GM21360 (cell line): ENCODE data around the gene BAIAP2L1.
"Not testable (repeated sequence)": the region's sequence is repeated elsewhere in the genome, so short reads cannot be mapped to it uniquely, and the experiment has no call there.

Experiments used
- ATAC-seq: cut with Tn5 transposase; IDR thresholded peaks from one replicate; pipeline ENCODE4 v1.9.1; 2021; ENCODE audit warnings: mild to moderate bottlenecking, moderate library complexity; ENCODE audit not compliant: unreplicated experiment

Gene BAIAP2L1

DNA sequence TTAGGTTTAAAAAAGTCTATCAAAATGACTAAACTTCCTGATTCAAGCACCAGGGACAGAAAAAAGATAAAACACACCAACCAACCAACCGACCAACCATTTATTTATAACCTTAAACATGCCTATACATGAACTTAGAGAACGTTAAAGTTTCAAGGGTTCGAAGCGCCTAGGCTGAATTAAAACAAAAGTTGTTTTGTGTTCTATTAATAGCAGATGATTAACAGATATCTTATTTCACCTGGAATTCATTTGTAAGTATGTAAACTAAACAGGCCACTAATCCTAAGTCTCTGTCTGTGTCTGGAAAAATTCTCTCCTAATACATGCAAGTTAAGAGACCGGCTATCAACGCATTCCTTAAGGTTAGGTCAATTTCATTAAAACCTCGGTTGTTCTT, 1.4 kb downstream of the BAIAP2L1 start:
- no peak for ATAC-seq

DNA sequence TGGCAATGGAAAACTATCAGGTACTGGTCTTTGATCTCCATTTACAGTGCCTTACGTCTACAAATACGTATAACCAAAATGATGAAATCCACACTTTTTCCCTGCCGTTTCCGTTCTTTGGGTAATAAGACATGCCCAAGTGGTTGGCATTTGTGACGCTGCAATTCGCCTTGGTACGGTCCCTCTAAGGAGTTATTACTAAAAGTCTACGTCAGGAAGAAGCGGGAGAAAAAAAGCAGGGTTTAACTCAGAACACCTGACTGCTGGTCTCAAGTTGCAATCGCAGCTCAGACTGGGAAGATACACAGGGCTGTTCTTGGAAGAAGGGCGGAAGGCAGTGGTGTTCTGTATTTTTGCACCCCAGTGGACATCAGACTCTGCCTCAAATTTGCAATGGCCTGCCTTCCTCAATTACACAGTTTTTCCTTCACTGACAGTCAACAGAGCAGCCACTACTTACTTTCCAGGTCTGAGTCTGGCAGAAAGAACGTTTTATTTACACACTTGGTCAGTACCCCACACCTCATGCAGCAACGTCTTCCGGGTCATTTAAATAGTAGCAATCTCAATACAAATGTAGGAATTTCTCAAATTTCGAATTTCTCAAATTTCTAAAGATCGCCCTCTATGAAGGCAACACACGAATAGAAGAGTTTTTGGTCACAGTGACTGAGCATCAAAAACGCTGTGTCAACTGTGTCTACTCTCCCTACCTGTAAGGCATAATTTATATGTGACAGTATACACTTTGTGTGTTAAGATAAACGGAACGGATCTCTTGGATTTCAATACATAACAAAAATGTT, 2.1 kb downstream of the BAIAP2L1 start:
- no peak for ATAC-seq

DNA sequence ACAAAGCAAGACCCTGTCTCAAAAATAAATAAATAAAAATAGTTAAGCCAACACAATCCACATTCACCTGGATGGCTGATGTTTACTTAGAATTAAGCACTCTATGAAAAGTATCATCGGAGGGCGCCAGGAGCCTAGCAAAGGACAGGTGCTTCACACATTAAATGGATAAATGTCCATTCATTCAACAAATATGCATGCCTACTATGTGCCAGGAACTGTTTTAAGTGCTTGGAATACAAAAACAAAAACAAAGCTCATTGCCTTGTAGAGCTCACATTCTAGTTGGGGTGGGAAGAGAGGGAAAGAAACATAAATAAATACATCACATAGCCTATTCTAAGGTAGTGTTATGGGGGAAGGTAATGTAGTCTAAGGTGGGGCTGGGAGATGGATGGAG, 4.1 kb downstream of the BAIAP2L1 start:
- ATAC-seq = no peak

DNA sequence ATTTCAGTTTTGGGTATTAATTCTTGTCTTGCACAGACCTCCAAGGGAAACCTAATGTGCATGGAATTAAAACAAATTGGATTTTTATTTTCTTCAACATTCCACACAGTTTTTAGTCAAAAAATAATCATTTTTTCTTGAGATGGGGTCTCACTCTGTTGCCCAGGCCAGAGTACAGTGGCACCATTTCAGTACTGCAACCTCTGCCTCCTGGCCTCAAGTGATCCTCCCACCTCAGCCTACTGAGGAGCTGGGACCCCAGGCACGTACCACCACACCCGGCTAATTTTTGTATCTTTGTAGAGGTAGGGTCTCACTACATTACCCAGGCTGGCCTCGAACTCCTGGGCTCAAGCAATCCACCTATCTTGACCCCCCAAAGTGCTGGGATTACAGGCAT, 4.9 kb downstream of the BAIAP2L1 start:
- ATAC-seq = no peak

DNA sequence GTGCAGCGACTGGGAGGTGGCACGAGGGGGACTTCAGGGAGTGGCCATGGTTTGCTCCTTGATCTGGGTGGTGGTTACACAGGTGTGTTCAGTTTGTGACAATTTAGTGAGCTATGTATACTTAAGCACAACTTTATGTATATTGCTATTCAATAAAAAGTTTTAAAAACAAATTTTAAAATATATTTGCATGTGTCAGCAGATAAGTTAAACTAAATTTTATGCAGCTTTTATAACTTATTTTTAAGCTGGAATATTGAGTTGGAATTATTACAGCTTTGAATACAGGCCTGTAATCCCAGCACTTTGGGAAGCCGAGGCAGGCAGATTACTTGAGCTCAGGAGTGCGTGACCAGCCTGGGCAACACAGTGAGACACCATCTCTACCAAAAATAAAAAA, 5.4 kb downstream of the BAIAP2L1 start:
- ATAC-seq = no peak

DNA sequence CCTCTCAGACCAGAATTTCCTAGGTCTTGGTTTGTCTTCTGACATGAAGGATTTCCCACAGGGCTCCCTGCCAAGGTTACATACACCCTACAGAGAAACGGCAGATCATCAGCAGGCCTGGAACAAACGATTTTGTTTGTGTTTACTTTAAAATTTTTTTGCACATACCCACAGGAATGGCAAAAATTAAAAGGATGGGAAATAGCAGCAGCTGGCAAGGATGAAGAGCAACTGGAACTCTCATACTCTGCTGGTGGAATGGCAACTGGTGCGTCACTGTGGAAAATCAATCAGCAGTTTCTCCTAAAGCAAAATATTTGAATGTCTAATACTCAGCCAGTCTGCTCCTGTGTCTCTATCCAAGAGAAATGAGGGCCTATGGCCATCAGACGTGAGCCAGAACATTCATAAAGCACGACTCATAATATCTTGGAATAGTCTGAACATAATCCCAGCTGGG, 6.5 kb downstream of the BAIAP2L1 start:
- ATAC-seq = no peak

DNA sequence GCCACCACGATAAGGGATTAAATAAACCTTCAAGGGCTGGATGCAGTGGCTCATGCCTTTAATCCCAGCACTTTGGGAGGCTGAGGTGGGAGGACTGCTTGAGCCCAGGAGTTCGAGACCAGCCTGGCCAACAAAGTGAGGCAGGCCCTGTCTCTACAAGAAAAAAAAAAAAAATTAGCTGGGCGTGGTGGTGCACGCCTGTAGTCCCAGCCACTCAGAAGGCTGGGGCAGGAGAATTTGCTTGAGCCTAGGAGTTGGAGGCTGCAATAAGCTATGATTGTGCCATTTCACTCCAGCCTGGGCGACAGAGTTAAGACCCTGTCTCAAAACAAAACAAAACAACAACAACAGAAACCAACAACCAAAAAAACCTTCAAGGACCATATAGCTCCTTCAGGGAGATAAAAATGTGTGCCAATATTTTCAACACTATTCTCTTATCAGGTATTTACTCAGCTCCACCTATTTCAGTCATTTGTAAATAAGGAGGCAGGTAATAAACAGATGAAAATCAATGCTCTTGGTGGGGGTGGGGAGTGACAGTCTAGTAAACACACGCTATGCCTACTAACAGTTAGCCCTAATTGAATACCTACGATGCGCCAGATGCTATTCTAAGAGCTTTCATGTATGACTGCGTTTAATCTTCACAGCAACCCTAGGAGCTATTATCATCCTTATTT, 13.2 kb downstream of the BAIAP2L1 start:
- no peak for ATAC-seq

DNA sequence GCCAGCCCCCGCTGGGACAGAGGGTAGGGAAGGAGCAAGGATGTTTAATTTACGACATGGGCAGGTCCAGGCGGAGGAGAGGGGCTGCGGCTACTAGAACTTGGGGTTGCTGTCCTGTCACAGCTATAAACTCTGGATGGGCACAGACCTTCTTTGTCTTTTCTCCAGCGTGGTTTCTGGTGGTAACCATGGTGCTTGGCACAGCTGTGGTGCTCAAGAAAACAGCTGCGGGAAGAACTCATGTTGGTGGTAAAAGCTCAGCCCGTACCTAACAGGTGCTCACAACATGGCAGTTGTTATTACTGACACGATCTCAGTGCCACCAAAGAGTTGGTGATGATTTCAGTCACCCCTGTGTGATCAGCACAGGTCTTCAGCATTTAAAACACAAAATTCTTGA, 13.8 kb downstream of the BAIAP2L1 start:
- no peak for ATAC-seq

DNA sequence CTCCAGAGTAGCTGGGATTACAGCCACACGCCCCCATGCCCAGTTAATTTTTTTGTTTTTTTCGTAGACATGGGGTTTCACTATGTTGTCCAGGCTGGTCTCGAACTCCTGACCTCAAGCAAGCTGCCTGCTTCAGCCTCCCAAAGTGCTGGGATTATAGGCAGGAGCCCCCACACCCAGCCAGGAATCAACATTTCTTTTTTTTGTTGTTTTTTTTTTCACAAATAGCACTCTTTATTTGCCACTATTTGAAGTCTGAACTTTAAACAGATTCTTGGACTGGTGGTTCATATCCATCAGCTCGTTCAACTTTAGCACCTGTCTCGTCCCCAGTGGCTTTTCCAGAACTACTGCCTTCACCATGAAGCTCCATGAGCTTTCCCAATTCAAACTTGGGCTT, 15.4 kb downstream of the BAIAP2L1 start:
- ATAC-seq = not testable (repeated sequence)

DNA sequence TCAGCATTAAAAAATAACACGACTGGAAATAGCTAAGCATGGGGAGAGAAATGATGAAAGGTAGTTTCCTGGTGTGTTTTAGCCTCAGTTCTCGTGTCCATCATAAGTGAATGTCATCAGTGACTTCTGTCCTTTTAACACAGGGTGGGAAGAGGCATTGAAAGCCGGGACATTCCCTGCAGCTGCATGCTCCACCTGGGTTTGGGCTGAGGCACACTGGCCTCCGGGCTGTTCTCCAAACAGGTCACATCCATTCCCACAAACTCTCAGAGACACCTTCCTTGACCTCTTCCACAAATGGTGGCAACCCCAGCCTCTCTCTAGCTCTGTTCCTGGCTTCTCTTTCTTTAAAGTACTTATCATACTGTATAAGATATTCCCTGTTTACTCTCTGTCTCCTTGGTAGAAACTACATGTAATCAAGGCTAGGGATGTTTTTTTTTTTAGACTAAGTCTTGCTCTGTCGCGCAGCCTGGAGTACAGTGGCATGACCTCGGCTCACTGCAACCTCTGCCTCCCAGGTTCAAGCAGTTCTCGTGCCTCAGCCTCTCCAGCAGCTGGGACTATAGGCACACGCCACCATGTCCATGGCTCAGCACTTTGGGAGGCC, 22.6 kb downstream of the BAIAP2L1 start:
- no peak for ATAC-seq

DNA sequence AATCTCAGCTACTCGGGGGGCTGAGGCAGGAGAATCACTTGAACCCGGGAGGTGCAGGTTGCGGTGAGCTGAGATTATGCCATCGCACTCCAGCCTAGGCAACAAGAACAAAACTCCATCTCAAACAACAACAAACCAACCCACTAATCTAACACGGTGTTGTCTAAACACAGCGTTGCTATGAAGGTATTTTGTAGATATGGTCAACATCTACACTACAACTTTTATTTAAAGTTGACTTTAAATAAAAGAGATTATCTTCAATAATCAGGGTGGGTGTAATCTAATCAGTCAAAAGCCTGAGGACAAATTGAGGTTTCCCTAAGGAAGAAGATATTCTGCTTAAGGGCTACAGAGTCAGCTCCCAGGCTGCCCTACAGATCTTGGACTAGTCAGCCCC, 24.2 kb downstream of the BAIAP2L1 start:
- no peak for ATAC-seq

DNA sequence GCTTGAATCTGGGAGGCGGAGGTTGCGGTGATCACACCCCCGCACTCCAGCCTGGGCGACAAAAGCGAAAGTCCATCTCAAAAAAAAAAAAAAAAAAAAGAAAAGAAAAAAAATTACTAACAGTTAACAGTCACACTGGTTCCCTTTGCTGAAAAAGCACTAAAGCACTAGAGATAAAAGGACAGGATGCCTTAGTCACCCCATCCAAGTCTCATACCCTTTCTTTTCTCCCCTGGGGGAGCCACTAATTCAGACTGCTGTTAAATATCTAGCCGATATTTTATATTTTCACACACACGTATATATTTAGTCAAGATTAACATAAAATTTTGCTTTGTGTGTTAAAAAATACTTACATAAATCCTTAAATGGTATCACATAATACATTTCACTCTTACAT, 25.2 kb downstream of the BAIAP2L1 start:
- ATAC-seq = no peak

DNA sequence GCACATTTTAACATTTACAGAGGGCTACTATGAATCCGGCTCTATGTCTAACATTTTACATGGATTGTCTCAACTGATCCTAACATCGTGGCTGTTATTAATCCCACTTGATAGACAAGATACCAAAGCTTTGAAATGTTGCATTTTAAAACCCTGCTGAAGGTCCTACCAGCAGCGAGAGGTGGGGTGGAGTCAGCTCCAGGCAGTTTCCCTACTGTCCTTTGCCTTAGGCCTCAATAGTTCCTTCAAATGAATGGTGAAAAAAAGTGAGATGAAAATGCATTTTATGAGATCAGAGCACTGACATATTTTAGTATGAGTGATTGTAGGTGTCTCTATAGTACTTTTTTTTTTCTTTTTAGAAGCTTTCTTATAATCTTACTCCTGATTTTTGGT, 26.6 kb downstream of the BAIAP2L1 start:
- no peak for ATAC-seq

DNA sequence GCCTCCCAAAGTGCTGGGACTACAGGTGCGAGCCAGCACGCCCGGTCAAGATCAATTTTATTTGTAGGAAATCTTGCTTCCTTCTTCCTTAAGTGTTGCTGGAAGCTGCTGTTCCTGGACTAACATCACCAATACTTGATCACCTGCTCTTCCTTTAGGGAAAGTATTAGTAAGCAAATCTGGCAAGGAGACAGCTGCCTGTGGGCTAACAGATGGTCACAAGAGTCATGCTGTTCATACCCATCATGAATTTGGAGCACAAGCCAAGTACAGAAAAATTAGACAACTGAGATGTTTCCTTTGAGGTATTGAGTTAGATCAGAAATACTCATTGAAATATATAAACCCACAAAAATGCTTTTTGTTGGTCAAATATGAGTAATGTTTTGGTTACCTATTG, 27.9 kb downstream of the BAIAP2L1 start:
- ATAC-seq = no peak

DNA sequence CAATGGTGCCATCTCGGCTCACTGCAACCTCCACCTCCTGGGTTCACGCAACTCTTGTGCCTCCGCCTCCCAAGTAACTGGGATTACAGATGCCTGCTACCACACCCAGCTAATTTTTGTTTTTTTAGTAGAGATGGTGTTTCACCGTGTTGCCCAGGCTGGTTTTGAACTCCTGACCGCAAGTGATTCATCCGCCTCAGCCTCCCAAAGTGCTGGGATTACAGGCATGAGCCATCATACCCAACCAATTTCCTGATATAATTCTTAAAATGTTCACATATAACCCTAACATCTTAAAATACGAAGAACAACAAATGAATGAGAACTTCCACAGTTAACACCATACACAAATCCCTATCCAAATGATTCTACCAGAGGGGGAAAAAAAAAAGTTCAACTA, 31.2 kb downstream of the BAIAP2L1 start:
- ATAC-seq = no peak

DNA sequence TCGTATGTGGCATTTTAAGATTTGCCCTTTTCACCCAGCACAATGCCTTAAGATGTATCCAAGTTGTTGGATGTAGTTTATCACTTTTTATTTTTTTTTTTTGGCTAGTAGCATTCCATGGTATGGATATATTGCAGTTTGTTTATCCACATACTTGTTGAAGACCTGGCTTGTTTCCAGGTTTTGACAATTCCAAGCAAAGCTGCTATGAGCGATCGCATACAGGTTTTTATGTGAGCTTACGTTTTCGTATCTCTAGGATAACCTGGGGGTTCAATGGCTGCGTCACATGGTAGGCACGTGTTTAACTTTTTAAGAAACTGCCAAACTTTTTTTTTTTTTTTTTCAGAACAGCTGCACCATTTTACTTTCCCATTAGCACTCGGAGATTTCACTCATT, 32.2 kb downstream of the BAIAP2L1 start:
- no peak for ATAC-seq

DNA sequence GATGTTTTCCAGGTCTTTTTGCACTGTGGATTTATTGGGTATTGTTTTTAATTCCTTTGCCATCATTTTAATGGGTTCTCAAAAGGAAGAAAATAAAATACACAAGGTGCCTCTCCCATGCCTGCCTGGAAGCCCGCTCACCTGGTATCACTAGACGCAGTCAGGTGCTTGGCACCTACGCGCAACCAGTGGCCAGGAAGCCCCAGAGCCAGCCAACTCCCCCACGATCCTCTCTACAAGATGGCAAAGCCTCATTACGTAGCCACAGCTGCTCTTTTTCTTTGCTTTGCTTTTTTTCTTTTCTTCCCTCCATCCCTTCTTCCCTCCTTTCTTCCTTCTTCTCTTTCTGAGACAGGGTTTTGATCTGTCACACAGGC, 34.3 kb downstream of the BAIAP2L1 start:
- no peak for ATAC-seq

DNA sequence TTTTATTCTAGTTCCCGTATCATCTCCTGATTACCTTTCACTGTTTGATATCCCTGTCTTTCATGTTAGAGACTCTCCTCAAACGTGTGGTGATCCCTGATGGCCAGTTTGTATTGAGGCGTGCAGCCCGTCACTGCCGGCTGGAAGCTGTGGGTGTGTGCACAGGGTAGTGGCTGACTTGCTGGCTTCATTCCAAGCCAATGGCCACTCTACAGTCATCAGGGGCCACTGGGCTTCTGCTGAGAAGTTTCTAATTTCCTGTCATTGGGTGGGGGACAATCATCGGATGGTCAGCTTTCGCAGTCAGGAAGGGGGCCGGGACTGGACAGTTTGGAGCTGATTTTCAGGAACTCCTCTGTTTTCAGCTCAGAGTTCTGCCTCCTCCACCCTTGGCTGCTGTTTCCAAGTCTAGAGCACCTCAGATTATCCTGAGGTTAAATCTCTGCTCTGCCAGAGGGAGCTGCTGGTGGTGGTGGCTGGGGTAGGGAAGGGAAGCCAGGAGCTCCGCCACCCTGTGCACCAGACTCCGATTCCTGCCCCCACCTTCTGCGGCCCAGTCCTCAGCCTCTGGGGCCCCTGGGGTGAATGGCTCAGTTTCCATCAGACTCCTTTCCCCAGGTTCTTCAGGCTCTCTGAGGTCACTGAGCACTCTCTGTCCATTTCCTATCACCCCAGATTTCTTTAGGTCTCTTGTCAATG, 34.9 kb downstream of the BAIAP2L1 start:
- no peak for ATAC-seq

DNA sequence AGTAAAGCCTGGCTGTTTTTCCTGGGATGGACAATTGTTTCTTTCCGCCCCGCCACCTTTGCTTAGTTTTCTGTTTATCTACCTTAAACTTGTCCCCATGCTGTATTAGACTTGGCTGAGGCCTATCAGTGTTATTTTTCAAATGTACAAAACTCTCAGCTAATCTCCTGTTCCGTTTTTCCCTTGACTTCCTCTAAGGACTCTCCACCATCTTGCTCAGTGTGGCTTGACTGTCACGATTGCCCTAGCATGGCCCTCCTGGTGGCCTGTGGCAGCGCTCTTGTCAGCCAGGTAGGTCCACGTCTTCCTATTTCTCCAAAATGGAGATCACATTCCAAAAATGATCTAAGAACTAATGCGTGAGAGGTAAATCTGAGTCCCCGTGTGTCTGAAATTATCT, 36.7 kb downstream of the BAIAP2L1 start:
- no peak for ATAC-seq

DNA sequence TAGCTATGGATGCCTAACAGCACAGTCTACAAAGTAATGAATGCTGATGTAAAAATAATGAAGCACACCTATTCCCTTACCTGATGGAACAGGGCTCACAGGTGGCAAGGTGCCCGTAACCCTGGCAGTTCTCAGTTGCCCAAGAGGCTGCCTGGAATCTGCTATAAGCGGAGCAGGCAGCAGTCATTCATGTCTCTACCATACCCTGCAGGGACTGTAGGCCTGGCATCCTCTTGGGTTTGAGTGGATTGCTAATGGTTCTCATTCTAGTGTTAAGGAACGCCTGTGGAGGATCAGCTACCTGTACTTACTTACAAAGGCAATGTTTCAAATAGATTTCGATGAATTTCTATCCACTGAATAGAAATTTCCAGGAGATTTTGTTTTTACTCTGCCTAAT, 38.4 kb downstream of the BAIAP2L1 start:
- ATAC-seq = no peak
